Hepatic stellate cell (primary cell): ENCODE measurements around the gene SDHAF2.
A peak's percentile ranks its signal among the peaks of the same experiment; 100 is the strongest.
"Not testable (repeated sequence)": the region's sequence is repeated elsewhere in the genome, so short reads cannot be mapped to it uniquely, and the experiment has no call there.

Experiments used
- DNase-seq: peaks from one replicate; pipeline ENCODE4 v3.0.0; 2011; ENCODE audit warnings: low spot score

Gene SDHAF2

GRCh38 chr11:61429691-61430582 is at the start of gene SDHAF2, which contains the start of gene CPSF7:
SDHAF2 (plus strand) TSS chr11:61430124; CDS start chr11:61430147, 23 bp downstream.
CPSF7 (minus strand) TSS chr11:61429975; CDS start chr11:61429235, 740 bp downstream.
- peak; percentile 95 for DNase-seq

- no peak for DNase-seq
Measured at GRCh38 chr11:61380884-61381283, 49.0 kb upstream of the SDHAF2 start.

DNA sequence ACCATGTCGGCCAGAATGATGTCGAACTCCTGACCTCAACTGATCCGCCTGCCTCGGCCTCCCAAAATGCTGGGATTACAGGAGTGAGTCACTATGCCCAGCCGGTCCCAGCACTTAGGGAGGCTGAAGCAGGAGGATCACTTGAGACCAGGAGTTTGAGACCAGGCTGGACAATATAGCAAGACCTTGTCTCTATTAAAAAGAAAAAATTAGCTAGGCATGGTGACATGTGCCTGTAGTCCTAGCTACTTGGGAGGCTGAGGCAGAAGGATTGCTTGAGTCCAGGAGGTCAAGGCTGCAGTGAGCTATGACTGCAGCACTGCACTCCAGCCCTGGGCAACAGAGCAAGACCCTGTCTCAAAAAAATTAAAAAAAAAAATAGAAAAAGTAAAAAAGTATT is 46.1 kb upstream of the SDHAF2 start:
- not testable (repeated sequence) for DNase-seq

DNA sequence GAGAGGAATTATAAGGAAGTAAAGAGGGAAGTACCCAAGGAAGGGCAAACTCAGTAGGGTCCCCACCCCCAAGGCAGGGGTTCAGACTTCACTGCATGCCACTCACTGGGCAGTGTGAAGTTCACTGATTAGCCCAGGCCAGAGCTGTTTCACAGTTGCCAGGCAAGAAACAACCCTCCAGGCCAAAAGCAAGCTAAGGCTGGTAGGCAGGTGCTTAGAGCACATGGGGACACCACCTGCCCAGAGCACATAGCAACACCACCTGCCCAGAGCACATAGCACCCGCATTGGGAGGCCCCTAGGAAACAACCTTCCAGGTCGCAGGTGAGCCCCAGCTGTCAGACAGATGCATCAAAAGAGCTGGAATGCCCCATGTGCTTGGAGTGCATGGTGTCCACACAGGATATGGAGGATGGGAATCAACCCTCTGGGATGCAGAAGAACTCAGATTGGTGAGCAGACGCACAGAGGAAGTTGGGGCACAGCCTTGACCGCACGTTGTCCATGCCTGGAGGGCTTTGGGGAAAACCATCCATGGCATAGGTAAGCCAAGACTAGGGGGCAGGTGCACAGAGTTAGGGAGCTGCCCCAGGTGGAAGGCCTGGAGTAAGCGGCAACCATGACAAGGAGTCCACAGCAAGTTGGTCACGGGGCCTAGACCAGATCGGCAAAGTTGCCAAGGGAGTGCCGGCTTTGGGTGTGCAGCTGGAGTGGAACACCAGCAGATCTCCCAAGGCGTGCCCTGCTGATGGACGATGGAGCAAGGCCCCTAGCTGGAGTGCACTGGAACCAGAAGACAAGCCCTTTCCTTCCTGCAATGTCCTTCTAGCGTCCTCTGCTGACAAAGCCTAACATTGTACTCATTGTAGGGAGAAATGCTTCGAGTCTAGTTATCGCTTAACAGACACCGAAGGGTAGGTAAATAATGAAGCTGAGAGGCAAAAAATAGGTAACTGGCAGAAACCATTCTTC is 45.4 kb upstream of the SDHAF2 start:
- DNase-seq, result no peak

DNA sequence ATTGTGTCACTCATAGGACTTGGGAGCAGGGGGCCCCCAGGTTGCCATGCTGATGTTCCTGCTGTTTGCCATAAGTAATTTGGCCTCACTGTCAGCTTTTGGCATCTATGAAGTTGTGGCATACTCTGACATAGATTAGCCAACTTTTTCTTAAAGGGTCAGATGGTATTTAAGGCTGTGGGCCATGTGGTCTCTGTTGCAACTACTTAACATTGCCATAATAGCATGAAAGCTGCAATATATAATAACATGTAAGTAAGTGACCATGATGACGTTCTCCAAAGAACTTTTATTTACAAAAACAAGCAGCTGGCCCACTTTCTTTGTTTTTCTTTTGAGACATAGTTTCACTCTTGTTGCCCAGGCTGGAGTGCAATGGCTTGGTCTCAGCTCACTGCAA is 39.8 kb upstream of the SDHAF2 start:
- DNase-seq, result no peak

- DNase-seq, result peak; percentile 44
Measured at GRCh38 chr11:61392981-61393595, 36.8 kb upstream of the SDHAF2 start.

DNA sequence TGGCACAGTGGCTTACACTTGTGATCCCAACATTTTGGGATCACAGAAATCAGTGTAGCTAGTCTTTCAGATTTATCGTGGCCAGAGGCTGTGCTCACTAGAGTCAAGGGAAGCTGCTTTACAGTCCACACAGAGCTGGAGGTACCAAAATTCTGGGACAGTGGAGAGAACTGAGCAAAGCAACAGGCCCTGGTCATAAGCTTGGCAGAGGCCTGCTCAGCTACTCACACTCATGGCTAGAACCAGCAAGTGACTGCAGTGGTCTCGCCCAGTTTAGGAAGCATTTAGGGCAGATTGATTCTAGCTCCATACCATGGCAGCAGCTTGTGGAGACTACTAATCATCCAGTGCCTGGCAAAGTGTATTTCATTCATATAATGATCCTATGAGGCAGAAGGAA is 28.8 kb upstream of the SDHAF2 start:
- DNase-seq, result no peak

GRCh38 chr11:61401573-61401972 is 28.4 kb upstream of the SDHAF2 start:
- no peak for DNase-seq

DNA sequence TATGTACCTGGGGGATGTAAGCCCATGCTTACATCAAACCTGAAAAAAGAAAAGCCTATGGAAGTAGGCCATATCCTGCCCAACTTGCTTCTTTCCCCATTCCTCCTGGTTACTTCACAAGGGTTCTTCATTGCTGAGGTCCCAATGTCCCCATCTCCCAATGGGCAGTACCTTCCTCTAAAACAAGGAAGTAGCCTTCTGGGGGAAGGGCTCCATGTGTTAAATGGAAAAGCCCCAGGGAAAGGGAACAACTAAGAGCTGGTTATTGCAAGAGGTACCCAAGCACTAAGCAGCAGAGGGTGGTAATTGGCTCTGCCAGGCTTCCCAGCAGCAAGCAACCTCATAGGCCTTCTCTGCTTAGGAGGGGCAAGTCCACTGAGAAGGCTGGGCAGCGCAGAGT is 26.3 kb upstream of the SDHAF2 start:
- DNase-seq, result no peak

- DNase-seq, result no peak
Measured at GRCh38 chr11:61404103-61404502, 25.8 kb upstream of the SDHAF2 start.

DNA sequence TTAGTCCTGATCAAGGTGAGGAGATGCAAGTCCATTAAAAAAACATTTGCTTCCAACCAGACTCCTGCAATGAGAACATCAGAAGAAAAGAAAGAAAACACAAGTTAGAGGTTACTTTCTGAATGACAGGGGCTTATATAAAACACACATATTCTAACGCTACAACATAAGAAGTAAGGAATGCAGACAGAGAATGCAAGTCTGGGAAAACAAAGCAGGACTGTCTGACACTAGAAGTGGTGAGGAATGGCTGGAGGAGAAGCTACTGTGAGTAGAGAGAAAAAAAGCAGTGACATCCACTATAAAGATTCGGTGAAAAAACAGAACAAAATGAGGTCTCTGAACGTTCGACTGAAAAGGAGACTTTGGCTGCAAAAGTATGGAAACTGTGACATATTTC is 25.3 kb upstream of the SDHAF2 start:
- DNase-seq, result no peak

- no peak for DNase-seq
Measured at GRCh38 chr11:61406067-61406466, 23.9 kb upstream of the SDHAF2 start.

DNA sequence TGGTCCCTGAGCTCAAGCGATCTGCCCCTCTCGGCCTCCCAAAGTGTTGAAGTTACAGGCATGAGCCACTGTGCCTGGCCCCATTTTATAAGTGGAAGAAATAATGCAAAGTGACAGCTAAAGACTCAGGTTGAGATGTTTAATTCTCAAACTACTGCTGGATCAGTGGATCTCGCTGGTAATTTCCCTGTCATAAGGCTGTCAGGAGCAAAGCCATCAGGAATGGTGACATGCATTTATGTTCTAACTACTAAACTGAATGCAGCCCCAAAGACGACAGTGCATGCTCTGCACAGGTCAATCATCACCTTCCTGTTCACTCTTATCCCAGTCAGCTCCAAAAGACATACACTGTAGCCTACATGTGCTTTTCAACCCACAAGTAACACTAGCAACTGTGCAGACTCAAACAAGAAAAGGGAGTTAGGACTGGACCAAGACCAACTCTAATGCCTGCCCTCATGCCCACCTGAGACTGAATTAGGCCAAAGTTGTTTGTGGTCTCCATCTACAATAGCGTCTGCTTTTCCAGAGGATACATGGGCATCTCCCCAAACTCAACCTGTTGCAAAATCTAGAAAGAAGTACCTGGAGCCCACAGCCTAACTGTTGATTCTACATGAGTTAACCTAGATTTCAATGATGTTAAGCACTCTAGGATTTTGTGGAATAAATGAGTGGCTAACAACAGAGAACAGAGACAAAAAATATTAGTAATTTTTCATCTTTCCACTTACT is 22.8 kb upstream of the SDHAF2 start:
- no peak for DNase-seq

- no peak for DNase-seq
Measured at GRCh38 chr11:61411589-61411988, 18.3 kb upstream of the SDHAF2 start.

DNA sequence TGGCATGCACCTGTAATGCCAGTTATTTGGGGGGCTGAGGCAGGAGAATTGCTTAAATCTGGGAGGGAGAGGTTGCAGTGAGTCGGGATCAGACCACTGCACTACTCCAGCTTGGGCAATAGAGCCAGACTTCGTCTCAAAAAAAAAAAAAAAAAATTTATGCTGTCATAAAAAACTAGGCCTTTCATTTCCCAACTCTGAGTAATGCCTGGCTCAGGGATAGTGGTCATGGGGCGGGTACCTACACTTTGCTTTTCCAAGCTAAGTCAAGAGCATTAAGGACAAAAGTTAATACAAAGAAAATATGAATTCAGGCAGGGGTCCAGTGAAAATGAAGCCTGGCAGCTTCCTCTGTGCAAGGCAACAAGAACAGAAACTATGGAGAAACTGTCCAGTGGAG is 16.4 kb upstream of the SDHAF2 start:
- DNase-seq, result no peak

DNA sequence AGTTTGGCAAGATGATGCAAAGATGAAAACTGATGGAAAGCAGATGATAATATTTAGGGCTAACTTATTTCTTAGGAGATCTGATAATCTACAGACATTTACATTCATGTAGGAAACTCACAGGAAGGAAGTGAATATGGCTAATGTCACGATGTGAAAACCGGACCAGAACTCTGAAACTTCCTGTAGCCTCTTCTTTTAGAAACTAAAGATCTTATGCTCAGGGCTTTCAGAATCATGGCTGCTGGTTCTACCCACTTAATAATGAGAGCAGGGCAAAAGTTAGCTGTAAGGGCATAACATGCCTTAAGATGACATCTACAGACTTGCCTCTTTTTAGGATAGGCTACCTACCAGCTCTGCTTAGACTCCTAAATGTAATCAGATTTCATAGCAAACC is 15.4 kb upstream of the SDHAF2 start:
- no peak for DNase-seq

DNA sequence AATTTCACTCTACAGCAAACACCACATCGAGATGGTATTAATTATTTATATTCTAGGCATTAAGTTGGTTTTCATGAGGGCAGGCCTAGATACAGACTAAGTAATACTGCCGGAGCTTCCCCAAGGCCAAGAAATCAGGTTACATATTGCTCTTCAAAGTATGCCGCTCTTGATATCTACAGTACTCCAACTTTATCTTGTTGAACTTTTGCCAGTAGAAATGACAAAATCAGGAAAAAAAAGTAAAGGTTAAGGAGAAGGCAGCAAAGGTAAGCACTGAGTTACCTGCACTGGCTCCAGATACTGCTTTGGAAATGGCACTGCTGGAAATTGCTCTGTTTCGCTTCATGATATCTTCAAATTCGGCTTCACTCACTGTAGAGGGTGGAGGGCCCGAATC is 14.5 kb upstream of the SDHAF2 start:
- DNase-seq, result no peak

DNA sequence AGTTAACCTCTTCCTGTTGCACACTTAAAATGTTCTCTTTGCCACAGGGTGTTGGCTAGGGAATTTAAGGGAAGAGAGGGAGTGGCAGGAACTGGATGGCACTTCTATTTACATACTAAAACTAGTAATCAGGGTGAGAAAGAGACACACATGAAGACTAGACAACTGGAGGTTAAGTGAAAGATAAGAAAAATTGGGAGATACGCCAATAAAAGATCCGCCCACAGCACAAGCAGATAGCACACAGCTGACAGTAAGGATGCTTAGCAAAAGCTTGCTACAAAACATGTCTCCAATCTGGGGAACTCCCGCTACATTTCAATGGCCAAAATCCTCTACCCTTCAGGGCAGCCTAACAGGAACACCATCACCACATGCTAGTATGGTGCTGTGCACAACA is 13.0 kb upstream of the SDHAF2 start:
- DNase-seq, result no peak

GRCh38 chr11:61417670-61418069 is 12.3 kb upstream of the SDHAF2 start:
- no peak for DNase-seq

DNA sequence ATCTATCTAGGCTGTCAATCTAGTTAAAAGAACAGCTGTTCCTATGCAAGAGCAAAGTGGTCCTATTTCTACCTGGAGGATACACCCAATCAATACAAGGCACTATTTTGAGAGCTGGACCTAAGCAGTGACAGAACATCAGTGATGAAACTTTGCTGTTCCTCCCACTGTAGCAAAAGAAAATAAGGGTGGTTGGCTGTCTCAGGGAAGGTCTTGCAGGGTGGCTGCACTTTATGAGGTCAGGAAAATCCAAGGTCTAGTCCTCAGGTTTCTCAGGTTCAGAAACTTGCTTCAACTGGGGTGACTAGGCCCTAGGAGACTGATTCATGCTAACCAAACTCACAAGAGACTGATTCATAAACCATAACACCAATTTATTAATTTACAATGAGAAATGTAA is 11.8 kb upstream of the SDHAF2 start:
- no peak for DNase-seq

DNA sequence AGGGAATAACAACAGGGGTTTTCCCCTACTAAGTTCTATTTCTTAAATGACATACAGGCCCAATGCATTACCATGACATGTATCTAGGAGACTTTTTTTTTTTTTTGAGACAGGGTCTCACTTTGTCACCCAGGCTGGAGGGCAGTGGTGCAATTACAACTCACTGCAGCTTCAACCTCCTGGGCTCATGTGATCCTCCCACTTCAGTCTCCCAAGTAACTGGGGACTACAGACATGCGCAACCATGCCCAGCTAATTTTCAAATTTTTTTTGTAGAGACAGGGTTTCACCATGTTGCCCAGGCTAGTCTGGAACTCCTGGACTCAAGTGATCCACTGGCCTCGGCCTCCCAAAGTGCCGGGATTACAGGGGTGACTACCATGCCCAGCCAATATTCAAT is 7.7 kb upstream of the SDHAF2 start:
- no peak for DNase-seq
